OCI-LY1 (cell line): ENCODE results near the gene PPP1CC.

Source experiments
- H2AFZ ChIP-seq: fragments of 200-600 bp; sonication (generic), shearing (Covaris generic); 2 replicates; pipeline ENCODE4 v1.6.0; 2014; ENCODE audit warnings: antibody characterized with exemption, mild to moderate bottlenecking, low read length
- H3F3A ChIP-seq: fragments of 200-600 bp; sonication (generic), shearing (Covaris generic); 2 replicates; pipeline ENCODE4 v1.6.0; 2014; ENCODE audit warnings: mild to moderate bottlenecking, antibody characterized with exemption, low read length, moderate library complexity; ENCODE audit not compliant: insufficient read depth
- H3K27ac ChIP-seq: fragments of 200-600 bp; sonication (generic); 2 replicates; pipeline ENCODE4 v1.5.1; 2014; ENCODE audit warnings: low read length, mixed run types, mild to moderate bottlenecking, low read depth; ENCODE audit not compliant: poor library complexity, severe bottlenecking
- H3K27me3 ChIP-seq: fragments of 200-600 bp; sonication (generic); 2 replicates; pipeline ENCODE4 v1.6.0; 2014; ENCODE audit warnings: antibody characterized with exemption, mild to moderate bottlenecking, low read length, moderate library complexity; ENCODE audit not compliant: insufficient read depth
- H3K36me3 ChIP-seq: fragments of 200-600 bp; sonication (generic); 2 replicates; pipeline ENCODE4 v1.6.1; 2014; ENCODE audit warnings: mild to moderate bottlenecking, antibody characterized with exemption, low read length, moderate library complexity, mixed read lengths; ENCODE audit not compliant: insufficient read depth
- H3K4me1 ChIP-seq: fragments of 200-600 bp; sonication (generic); 2 replicates; pipeline ENCODE4 v1.5.1; 2014; ENCODE audit warnings: mild to moderate bottlenecking, low read length, moderate library complexity; ENCODE audit not compliant: insufficient read depth, severe bottlenecking
- H3K4me2 ChIP-seq: fragments of 200-600 bp; sonication (generic), shearing (Covaris generic); 2 replicates; pipeline ENCODE4 v1.6.1; 2014; ENCODE audit warnings: low read length
- H3K4me3 ChIP-seq: fragments of 200-600 bp; sonication (generic); 2 replicates; pipeline ENCODE4 v1.5.1; 2014; ENCODE audit warnings: low read length, low read depth, mild to moderate bottlenecking, mixed read lengths; ENCODE audit not compliant: poor library complexity, severe bottlenecking
- H3K79me2 ChIP-seq: fragments of 200-600 bp; shearing (Covaris generic); 2 replicates; pipeline ENCODE4 v1.6.1; 2016; ENCODE audit warnings: mixed run types, low read length, mixed read lengths; ENCODE audit not compliant: insufficient read depth
- H3K9ac ChIP-seq: fragments of 200-600 bp; sonication (generic), shearing (Covaris generic); 2 replicates; pipeline ENCODE4 v1.6.1; 2014; ENCODE audit warnings: mild to moderate bottlenecking, low read length, mixed read lengths
- H3K9me2 ChIP-seq: fragments of 200-600 bp; sonication (generic), shearing (Covaris generic); 2 replicates; pipeline ENCODE4 v1.6.1; 2014; ENCODE audit warnings: low read depth, mild to moderate bottlenecking, low read length, mixed read lengths
- H3K9me3 ChIP-seq: fragments of 200-600 bp; shearing (Covaris generic); 2 replicates; pipeline ENCODE4 v1.6.1; 2014; ENCODE audit warnings: low read length, mixed read lengths
- H4K20me1 ChIP-seq: fragments of 200-600 bp; sonication (generic), shearing (Covaris generic); 2 replicates; pipeline ENCODE4 v1.6.0; 2016; ENCODE audit warnings: mild to moderate bottlenecking, low read length; ENCODE audit not compliant: insufficient read depth
- EZH2 ChIP-seq: fragments of 200-600 bp; sonication (generic), shearing (Covaris generic); IDR thresholded peaks from 2 replicates; pipeline ENCODE4 v1.8.0; 2017; ENCODE audit warnings: borderline replicate concordance, mixed run types, mild to moderate bottlenecking, antibody characterized with exemption, low read length, moderate library complexity, mixed read lengths
- TF ChIP-seq, protein P1 (sequence below): fragments of 200-600 bp; sonication (generic), shearing (Covaris generic); IDR thresholded peaks from 2 replicates; pipeline ENCODE4 v1.5.1; 2017; ENCODE audit warnings: mild to moderate bottlenecking, antibody characterized with exemption, low read length, moderate library complexity, mixed read lengths

The PPP1CC gene

DNA sequence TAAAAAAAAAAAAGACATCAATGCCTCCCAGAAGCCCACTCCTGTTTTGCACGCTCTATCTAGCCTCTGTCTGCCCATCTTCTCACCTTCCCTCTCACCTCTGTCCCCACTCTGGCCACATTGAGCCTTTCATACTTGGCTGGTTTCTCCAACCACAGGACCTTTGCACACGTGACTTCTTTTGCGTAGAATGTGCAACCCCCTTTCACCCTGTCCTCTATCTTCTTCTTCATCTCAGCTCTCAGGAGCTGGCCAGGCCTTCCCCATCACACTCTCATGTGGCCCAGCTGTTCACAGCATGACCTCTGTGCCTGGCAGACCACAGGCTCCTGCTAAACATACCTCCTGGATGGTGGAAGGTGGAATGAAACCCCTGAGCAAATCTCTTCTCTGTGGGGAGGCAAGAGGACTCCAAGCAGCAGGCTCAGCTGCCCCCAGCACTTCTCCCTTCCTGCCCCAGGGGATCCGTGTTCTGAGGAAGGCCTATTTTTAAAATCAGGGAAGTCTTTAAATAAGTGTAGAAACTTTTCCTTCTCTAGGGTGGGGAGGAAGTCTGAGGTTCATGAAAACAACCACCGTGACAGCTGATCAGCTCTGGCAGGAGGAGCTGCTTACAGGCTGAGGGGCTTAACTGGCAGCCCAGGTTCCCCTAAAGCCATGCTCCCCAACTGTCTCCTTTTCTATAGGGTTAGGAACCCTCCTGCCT, 65.3 kb downstream of the PPP1CC start:
- no peaks in the 10 kb centered on the region; the same call in 1 of the 2 replicates for H3F3A ChIP-seq
- no peaks in the 10 kb centered on the region for H3K9me2 ChIP-seq
- H3K36me3 ChIP-seq = peaks cover 14% of the 10 kb centered on the region; the same call in 1 of the 2 replicates
- H3K4me1 ChIP-seq = peaks cover 64% of the 10 kb centered on the region
- peak overlapping the region; percentile 10 for H3K4me3 ChIP-seq
- H3K27me3 ChIP-seq = no peaks in the 10 kb centered on the region
- H3K4me2 ChIP-seq = peak overlapping the region; percentile 46
- H3K9me3 ChIP-seq = no peaks in the 10 kb centered on the region
- no peaks in the 10 kb centered on the region for H4K20me1 ChIP-seq
- H3K27ac ChIP-seq = peak overlapping the region; percentile 93
- no peak overlapping the region for H2AFZ ChIP-seq
- TF ChIP-seq, protein P1, sequence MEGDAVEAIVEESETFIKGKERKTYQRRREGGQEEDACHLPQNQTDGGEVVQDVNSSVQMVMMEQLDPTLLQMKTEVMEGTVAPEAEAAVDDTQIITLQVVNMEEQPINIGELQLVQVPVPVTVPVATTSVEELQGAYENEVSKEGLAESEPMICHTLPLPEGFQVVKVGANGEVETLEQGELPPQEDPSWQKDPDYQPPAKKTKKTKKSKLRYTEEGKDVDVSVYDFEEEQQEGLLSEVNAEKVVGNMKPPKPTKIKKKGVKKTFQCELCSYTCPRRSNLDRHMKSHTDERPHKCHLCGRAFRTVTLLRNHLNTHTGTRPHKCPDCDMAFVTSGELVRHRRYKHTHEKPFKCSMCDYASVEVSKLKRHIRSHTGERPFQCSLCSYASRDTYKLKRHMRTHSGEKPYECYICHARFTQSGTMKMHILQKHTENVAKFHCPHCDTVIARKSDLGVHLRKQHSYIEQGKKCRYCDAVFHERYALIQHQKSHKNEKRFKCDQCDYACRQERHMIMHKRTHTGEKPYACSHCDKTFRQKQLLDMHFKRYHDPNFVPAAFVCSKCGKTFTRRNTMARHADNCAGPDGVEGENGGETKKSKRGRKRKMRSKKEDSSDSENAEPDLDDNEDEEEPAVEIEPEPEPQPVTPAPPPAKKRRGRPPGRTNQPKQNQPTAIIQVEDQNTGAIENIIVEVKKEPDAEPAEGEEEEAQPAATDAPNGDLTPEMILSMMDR = no peak
- no peak for TF ChIP-seq EZH2
- no peaks in the 10 kb centered on the region for H3K79me2 ChIP-seq
- peak overlapping the region; percentile 42 for H3K9ac ChIP-seq

DNA sequence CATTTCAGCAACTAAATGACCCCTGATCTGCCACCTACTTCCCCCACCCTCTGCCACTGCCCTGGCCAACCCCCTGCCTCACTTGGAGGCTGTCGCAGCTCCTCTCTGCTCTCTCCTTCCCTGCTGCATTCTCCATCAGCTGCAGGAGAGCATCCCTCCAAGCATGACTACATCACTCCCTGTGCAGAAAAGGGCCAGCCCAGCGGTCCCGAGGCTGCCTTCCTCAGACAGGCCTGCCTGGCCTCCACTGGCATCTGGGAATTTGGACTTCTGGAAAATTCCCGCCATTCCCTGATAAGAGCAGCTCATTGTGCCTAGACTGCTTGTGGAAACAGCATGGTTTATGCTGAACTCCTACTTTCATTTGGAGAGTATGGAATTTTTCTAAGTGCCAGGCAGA, 66.5 kb downstream of the PPP1CC start:
- no peaks in the 10 kb centered on the region for H4K20me1 ChIP-seq
- H3K27ac ChIP-seq = peak overlapping the region; percentile 93
- H3K4me2 ChIP-seq = no peak overlapping the region
- no peaks in the 10 kb centered on the region for H3K79me2 ChIP-seq
- peaks cover 18% of the 10 kb centered on the region; the same call in 1 of the 2 replicates for H3K36me3 ChIP-seq
- H3F3A ChIP-seq = no peaks in the 10 kb centered on the region; the same call in 1 of the 2 replicates
- no peak overlapping the region for H3K9ac ChIP-seq
- no peak overlapping the region for H2AFZ ChIP-seq
- TF ChIP-seq, protein P1 = no peak
- TF ChIP-seq EZH2 = no peak
- no peaks in the 10 kb centered on the region for H3K9me3 ChIP-seq
- H3K4me3 ChIP-seq = no peak overlapping the region
- no peaks in the 10 kb centered on the region for H3K27me3 ChIP-seq
- no peaks in the 10 kb centered on the region for H3K9me2 ChIP-seq
- peaks cover 71% of the 10 kb centered on the region for H3K4me1 ChIP-seq

DNA sequence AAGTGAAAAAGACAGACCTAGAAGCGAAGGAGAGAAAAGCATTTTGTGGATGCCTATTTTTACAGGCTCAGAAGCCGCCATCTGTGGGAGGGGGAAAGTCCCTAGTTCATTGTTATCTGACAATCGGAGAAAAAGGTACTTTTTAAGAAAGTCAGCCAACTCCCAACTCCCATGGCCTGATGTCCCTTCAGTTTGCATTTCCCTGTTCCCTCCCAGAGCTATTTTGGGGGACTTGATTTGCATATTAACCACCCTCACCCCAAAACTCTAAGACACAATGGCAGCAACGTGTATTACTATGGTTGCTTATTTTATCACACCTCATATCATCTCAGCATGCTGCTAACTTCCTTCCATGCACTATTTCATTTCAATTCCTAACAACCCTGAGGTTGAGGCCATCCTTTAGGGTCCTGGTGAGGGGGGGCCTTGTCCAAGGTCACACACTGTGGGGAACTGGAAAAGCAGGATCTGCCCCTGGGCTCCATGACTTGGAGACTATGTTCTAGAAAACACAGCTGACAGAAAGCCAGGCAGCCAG, 72.5 kb downstream of the PPP1CC start:
- TF ChIP-seq EZH2 = no peak
- TF ChIP-seq, protein P1 = no peak
- no peak overlapping the region for H3K4me3 ChIP-seq
- peaks cover 59% of the 10 kb centered on the region for H3K4me1 ChIP-seq
- no peaks in the 10 kb centered on the region for H3F3A ChIP-seq
- H3K9me2 ChIP-seq = no peaks in the 10 kb centered on the region
- no peaks in the 10 kb centered on the region for H3K9me3 ChIP-seq
- peak overlapping the region; percentile 33 for H3K4me2 ChIP-seq
- H3K27ac ChIP-seq = peak overlapping the region; percentile 90
- H3K9ac ChIP-seq = peak overlapping the region; percentile 36; the same call in 1 of the 2 replicates
- no peak overlapping the region for H2AFZ ChIP-seq
- no peaks in the 10 kb centered on the region for H3K79me2 ChIP-seq
- peaks cover 15% of the 10 kb centered on the region for H3K36me3 ChIP-seq
- H4K20me1 ChIP-seq = no peaks in the 10 kb centered on the region
- H3K27me3 ChIP-seq = no peaks in the 10 kb centered on the region
